Measurements from ENCODE around the gene PPFIBP2. TPM values are rescaled to one million over a fixed set of nuclear protein-coding genes. Genes with fewer than 3 reads are reported as not detected.

PPFIBP2 gene
- total and polyA plus RNA-seq, 2 of the 13 experiments (the other 11 are each of a cell fraction or from before 2014, with no cell fraction given), result 15.0 to 52.5 TPM

GRCh38 chr11:7572001-7572712 lies 58.4 kb downstream of the PPFIBP2 start (continued):
- TF ChIP-seq ZHX2 (IDR thresholded peaks at IDR 0.05; ENCODE audit: low read depth) (no peak), ZHX2 (CRISPR knock-in tag; IDR thresholded peaks at IDR 0.05; ENCODE audit: borderline replicate concordance) (no peak), PHF5A (CRISPR knock-in tag; IDR thresholded peaks at IDR 0.05; ENCODE audit: low read depth, unreplicated experiment) (no peak), TRIM22 (IDR thresholded peaks at IDR 0.05) (no peak), HNRNPUL1 (IDR thresholded peaks at IDR 0.05; ENCODE audit: low read depth, low read length) (no peak), JUNB (CRISPR knock-in tag; IDR thresholded peaks at IDR 0.05; ENCODE audit: borderline replicate concordance) (peak; percentile 37; the same call in 1 of the 2 replicates), ZNF292 (CRISPR knock-in tag; IDR thresholded peaks at IDR 0.05; ENCODE audit: borderline replicate concordance, low read depth) (no peak), SOX6 (IDR thresholded peaks at IDR 0.05) (no peak), SOX6 (CRISPR knock-in tag; IDR thresholded peaks at IDR 0.05) (peak; percentile 70), CENPX (CRISPR knock-in tag; IDR thresholded peaks at IDR 0.05) (no peak), ZSCAN21 (CRISPR knock-in tag; IDR thresholded peaks at IDR 0.05; ENCODE audit: borderline replicate concordance) (no peak), ZBTB25 (CRISPR knock-in tag; IDR thresholded peaks at IDR 0.05) (no peak), ZNF3 (CRISPR knock-in tag; IDR thresholded peaks at IDR 0.05) (no peak), E2F1 (CRISPR knock-in tag; IDR thresholded peaks at IDR 0.05) (no peak), CSRNP2 (CRISPR knock-in tag; conservative IDR thresholded peaks at IDR 0.05; ENCODE audit: low read depth) (no peak), SAP130 (CRISPR knock-in tag; IDR thresholded peaks at IDR 0.05; ENCODE audit: low read depth) (peak; percentile 81), ZFP90 (CRISPR knock-in tag; IDR thresholded peaks at IDR 0.05; ENCODE audit: borderline replicate concordance) (peak; percentile 63; the same call in 1 of the 2 replicates), KDM5A (IDR thresholded peaks at IDR 0.05; ENCODE audit: borderline replicate concordance, low read length) (no peak), MLLT10 (CRISPR knock-in tag; IDR thresholded peaks at IDR 0.05) (no peak)
